ENCODE measurements around the gene CDKN1C.

CDKN1C gene

DNA sequence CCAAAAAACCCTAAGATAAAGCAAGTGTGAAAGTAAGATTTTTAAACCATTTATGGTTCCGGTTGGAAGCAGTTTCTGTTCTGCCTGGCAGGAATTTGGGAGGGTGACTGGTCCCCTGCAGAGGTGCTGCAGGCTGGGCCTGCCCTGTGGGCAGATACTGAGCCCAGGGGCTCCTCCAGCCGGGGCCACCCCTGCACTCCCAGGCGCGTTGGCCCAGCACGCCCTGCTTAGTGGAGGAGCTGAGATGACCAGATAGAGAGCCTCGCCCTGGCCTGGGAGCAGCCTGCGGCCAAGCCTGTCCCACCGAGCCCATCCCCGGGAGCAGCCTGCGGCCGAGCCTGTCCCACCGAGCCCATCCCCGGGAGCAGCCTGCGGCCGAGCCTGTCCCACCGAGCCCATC, 35.7 kb upstream of the CDKN1C start:
- no peaks in the 10 kb centered on the region for H3K27me3 ChIP-seq (ENCODE audit: control insufficient read depth, insufficient read depth, low read length)
- H3K9ac ChIP-seq (ENCODE audit: low read length): no peak overlapping the region
- no peak overlapping the region for H3K4me3 ChIP-seq (ENCODE audit: low read depth, low read length)
- no peaks in the 10 kb centered on the region; the same call in 1 of the 2 replicates for H3K4me1 ChIP-seq (ENCODE audit: control insufficient read depth, insufficient read depth, low read length)
- no peak overlapping the region for H3K27ac ChIP-seq (ENCODE audit: low read depth, low read length)
- H3K9me3 ChIP-seq (ENCODE audit: control insufficient read depth, insufficient read depth, low read depth, low read length): no peaks in the 10 kb centered on the region
- H3K36me3 ChIP-seq (ENCODE audit: control insufficient read depth, insufficient read depth, low read length): no peaks in the 10 kb centered on the region

DNA sequence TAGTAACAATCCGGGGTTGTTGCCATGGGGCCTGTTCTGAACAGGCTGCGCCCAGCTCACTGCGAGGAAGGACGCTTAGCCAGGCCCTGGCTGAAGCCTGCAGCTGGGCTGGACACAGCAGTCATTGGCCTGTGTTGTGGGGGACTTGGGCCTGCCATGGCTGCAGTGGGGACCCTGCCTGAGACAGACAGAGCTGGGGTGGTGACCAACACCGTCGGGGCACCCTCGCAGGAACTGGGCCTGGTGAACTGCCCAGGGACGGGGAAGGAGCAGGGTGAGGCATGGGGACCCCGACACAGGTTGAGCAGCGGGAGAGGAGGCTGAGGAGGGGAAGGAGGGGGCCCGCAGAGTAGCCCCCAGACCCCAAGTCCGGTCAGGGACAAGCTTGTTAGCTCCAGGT, 34.8 kb upstream of the CDKN1C start:
- Histone ChIP-seq H3K4me1 (ENCODE audit: control insufficient read depth, insufficient read depth, low read length) (no peaks in the 10 kb centered on the region; the same call in 1 of the 2 replicates), H3K36me3 (ENCODE audit: control insufficient read depth, insufficient read depth, low read length) (no peaks in the 10 kb centered on the region), H3K4me3 (ENCODE audit: low read depth, low read length) (no peak overlapping the region), H3K27me3 (ENCODE audit: control insufficient read depth, insufficient read depth, low read length) (no peaks in the 10 kb centered on the region), H3K9me3 (ENCODE audit: control insufficient read depth, insufficient read depth, low read depth, low read length) (no peaks in the 10 kb centered on the region), H3K9ac (ENCODE audit: low read length) (no peak overlapping the region), H3K27ac (ENCODE audit: low read depth, low read length) (no peak overlapping the region)

DNA sequence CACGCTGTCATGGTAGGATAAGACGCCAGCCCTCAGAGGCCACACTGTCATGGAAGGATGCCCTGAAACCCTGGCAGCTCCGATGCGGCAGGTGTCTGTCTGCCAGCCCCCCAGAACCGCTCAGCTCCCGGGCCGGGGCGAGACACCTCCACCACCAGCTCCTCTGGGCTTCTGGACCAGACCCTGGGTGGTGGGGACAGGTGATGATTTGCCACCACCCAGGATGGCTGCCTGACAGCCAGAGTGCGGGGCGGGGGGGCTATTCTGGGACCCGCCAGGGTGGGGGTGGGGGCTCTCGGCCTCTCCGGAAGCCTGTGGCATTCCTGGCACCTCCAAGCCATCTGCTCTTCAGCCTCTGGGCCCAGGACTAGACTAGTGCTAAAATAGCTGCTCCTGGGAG, 34.3 kb upstream of the CDKN1C start:
- Histone ChIP-seq H3K9me3 (ENCODE audit: control insufficient read depth, insufficient read depth, low read depth, low read length) (no peaks in the 10 kb centered on the region), H3K36me3 (ENCODE audit: control insufficient read depth, insufficient read depth, low read length) (no peaks in the 10 kb centered on the region), H3K4me1 (ENCODE audit: control insufficient read depth, insufficient read depth, low read length) (no peaks in the 10 kb centered on the region; the same call in 1 of the 2 replicates), H3K27ac (ENCODE audit: low read depth, low read length) (no peak overlapping the region), H3K9ac (ENCODE audit: low read length) (no peak overlapping the region), H3K27me3 (ENCODE audit: control insufficient read depth, insufficient read depth, low read length) (no peaks in the 10 kb centered on the region), H3K4me3 (ENCODE audit: low read depth, low read length) (no peak overlapping the region)

DNA sequence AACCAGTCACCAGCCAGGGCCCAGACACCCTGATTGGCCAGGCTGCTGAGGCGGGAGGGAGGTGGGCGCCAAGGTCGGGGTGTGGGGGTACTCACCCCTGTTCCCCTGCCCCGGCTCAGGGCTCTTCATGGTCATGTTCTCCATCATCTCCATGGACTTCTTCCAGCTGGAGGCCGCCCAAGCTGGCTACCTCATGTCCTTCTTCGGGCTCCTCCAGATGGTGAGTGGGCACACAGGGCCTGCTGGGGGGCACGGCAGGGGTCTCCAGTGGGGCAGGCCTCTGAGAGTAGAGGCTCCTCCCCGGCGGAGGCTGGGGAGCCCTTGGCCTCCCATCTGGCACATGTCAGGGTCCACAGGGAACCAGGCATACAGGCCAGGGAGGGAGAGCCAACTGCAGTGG, 33.6 kb upstream of the CDKN1C start:
- Histone ChIP-seq H3K9me3 (ENCODE audit: control insufficient read depth, insufficient read depth, low read depth, low read length) (no peaks in the 10 kb centered on the region), H3K27me3 (ENCODE audit: control insufficient read depth, insufficient read depth, low read length) (no peaks in the 10 kb centered on the region), H3K4me3 (ENCODE audit: low read depth, low read length) (no peak overlapping the region), H3K9ac (ENCODE audit: low read length) (no peak overlapping the region), H3K27ac (ENCODE audit: low read depth, low read length) (no peak overlapping the region), H3K36me3 (ENCODE audit: control insufficient read depth, insufficient read depth, low read length) (no peaks in the 10 kb centered on the region), H3K4me1 (ENCODE audit: control insufficient read depth, insufficient read depth, low read length) (peaks cover under 1% of the 10 kb centered on the region; the same call in 1 of the 2 replicates)

DNA sequence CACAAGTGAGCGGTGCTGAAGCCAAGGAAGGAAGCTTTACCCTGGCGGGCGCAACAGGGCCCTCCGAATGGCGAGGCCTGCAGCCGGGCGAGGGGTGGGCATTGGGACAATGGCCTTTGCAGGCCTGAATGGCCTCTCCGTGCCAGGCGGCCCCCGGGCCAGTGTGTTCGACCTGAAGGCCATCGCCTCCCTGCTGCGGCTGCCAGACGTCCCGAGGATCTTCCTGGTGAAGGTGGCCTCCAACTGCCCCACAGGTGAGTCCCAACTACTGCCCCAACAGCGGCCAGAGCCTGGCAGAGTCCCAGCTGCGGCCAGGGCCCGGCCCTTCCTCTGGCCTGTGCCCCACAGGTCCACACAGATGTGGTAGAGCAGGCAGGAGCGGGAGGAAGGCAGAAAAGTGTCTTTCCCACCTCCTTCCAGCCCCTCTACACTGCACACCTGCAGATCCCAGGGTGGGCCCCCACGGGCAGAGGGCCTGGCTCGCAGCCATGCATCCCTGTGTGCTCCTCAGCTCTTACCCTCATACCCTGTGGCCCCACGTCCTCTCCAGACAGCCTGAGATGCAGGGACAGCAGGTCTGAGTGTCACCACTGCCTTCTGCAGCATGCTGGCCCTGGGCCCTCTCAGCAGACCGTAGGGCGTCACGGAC, 32.4 kb upstream of the CDKN1C start:
- no peaks in the 10 kb centered on the region for H3K9me3 ChIP-seq (ENCODE audit: control insufficient read depth, insufficient read depth, low read depth, low read length)
- no peaks in the 10 kb centered on the region for H3K36me3 ChIP-seq (ENCODE audit: control insufficient read depth, insufficient read depth, low read length)
- no peak overlapping the region for H3K4me3 ChIP-seq (ENCODE audit: low read depth, low read length)
- no peak overlapping the region for H3K9ac ChIP-seq (ENCODE audit: low read length)
- H3K27ac ChIP-seq (ENCODE audit: low read depth, low read length): no peak overlapping the region
- peaks cover 12% of the 10 kb centered on the region for H3K4me1 ChIP-seq (ENCODE audit: control insufficient read depth, insufficient read depth, low read length)
- no peaks in the 10 kb centered on the region for H3K27me3 ChIP-seq (ENCODE audit: control insufficient read depth, insufficient read depth, low read length)

DNA sequence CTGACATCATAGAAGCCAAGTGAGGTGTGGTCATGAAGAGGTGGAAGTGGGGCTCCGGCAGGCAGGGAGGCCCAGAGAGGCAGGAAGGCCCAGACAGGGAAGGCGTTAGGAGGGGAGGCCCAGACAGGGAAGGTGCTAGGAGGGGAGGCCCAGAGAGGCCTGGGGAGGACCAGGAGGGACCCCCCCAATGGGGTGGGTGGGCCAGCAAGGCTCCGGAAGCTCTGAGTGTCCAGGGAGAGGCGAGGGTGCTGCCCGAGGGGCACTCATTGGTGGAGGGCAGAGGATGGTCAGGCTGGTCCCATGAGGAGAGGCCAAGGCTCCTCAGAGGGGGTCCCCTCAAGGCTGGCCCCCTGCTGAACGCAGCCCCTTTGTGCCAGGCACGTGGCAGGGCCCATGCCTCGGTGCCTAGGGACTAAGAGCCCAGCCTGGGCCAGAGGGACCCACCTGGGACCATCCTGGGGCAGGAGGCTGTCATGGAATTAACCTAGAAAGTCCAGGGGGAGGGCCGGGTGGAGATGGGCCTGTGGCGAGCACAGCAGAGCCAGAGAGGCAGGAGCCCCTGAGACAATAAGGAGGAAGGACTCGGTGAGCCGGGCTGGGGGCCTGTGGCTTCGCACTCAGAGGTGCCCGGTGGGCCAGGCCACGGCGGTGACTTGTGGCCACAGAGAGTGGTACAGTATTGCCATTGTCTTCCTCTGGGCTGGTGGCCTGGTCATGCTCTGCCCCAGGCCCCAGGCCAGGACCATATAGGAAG, 31.5 kb upstream of the CDKN1C start:
- no peak overlapping the region for H3K27ac ChIP-seq (ENCODE audit: low read depth, low read length)
- H3K4me1 ChIP-seq (ENCODE audit: control insufficient read depth, insufficient read depth, low read length): peaks cover 21% of the 10 kb centered on the region
- no peaks in the 10 kb centered on the region for H3K27me3 ChIP-seq (ENCODE audit: control insufficient read depth, insufficient read depth, low read length)
- H3K4me3 ChIP-seq (ENCODE audit: low read depth, low read length): no peak overlapping the region
- H3K9ac ChIP-seq (ENCODE audit: low read length): no peak overlapping the region
- H3K9me3 ChIP-seq (ENCODE audit: control insufficient read depth, insufficient read depth, low read depth, low read length): no peaks in the 10 kb centered on the region
- H3K36me3 ChIP-seq (ENCODE audit: control insufficient read depth, insufficient read depth, low read length): no peaks in the 10 kb centered on the region

DNA sequence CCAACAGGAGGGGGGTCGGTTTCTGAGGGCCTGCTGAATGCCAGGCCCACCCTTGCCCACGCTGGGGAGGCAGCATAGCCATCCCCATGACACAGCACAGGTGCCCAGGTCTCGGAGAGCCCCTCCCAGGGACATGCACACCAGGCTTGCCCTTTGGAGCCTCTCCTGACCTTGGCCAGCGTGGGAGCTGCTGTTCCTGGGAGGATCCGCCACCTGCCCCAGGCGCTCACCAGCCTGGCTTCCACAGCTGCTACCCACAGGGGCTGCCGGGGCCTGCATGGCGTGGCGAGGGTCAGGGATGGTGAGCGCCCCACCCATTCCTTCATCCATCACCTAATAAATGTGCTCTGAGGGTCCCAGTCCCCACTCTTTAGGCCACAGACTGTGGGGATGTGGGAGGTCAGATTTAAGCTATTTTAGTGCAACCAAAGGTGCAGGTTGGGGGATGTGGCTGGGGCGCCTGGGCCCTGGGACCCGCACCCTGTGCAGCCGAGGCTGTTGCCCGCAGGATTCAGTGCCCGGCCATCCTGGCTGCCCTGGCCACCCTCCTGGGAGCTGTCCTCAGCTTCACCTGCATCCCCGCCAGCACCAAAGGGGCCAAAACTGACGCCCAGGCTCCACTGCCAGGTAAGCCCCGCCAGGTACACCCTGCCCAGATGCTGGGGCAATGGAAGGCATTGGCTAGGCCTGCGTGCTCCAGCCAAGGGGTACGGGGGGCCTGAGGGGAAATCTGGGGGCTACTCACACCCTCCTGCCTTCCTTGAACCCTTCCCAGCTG, 30.7 kb upstream of the CDKN1C start:
- Histone ChIP-seq H3K27me3 (ENCODE audit: control insufficient read depth, insufficient read depth, low read length) (no peaks in the 10 kb centered on the region), H3K27ac (ENCODE audit: low read depth, low read length) (no peak overlapping the region)

DNA sequence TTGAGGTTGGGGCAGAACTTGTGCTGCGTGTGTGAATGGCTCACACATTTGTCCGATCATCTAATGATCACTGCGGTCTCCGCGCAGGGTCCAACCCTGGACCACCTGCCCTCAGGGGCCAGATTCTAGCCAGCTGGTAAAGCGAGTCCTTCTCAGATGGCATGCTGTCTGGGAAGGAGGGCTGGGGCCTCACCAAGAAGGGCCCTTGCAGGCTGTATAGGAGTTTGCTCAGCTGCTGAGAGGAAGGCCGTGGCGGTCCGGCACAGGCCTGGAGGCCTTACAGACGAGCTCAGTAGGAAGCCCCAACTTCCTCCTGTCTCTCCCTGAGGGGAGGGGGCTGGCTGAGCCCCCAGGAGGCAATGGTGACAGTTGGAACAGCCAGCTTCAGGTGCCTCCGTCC, 29.9 kb upstream of the CDKN1C start:
- Histone ChIP-seq H3K4me1 (ENCODE audit: control insufficient read depth, insufficient read depth, low read length) (peaks cover 27% of the 10 kb centered on the region), H3K27me3 (ENCODE audit: control insufficient read depth, insufficient read depth, low read length) (no peaks in the 10 kb centered on the region), H3K27ac (ENCODE audit: low read depth, low read length) (no peak overlapping the region), H3K9me3 (ENCODE audit: control insufficient read depth, insufficient read depth, low read depth, low read length) (no peaks in the 10 kb centered on the region), H3K9ac (ENCODE audit: low read length) (no peak overlapping the region), H3K36me3 (ENCODE audit: control insufficient read depth, insufficient read depth, low read length) (no peaks in the 10 kb centered on the region), H3K4me3 (ENCODE audit: low read depth, low read length) (no peak overlapping the region)

More for the DNA sequence above, 30.7 kb upstream of the CDKN1C start:
- Histone ChIP-seq H3K36me3 (ENCODE audit: control insufficient read depth, insufficient read depth, low read length) (no peaks in the 10 kb centered on the region), H3K9me3 (ENCODE audit: control insufficient read depth, insufficient read depth, low read depth, low read length) (no peaks in the 10 kb centered on the region), H3K4me1 (ENCODE audit: control insufficient read depth, insufficient read depth, low read length) (peaks cover 27% of the 10 kb centered on the region), H3K4me3 (ENCODE audit: low read depth, low read length) (no peak overlapping the region), H3K9ac (ENCODE audit: low read length) (no peak overlapping the region)

DNA sequence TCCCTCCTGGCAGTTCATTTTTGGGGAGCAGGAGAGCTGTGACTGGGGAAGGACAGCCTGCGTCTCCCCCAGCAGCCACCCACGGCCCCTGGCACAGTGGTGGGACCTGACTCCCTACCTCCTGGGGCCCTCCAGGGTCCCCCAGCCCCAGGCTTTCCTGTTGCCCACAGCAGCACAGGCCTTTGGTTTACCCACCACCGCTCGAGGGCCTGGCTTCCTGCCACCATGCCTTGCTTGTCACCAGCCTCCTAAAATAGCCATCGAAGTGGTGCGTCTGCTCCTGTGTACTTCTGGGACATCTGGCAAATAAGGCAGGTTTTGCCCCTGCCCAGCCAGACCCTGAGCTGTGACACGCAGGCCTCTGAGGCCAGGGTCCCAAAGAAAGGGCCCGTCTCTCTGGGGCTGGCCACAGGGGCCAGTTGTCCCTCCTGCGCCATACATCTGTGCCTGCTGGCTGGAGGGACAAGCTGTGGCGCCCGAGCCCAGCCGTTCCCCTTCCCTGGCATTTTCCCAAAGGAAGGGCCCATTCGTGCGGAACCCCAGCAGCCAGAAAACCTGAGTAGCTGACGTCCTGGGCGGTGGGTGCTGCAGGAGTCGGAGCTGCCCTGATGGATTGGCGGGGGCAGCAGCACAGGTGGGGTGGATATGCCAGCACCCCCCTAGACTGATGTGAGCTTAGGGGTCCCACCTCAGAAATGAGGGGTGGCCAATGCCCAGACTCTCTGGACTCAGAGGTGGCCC, 29.1 kb upstream of the CDKN1C start:
- peaks cover 27% of the 10 kb centered on the region for H3K4me1 ChIP-seq (ENCODE audit: control insufficient read depth, insufficient read depth, low read length)
- no peaks in the 10 kb centered on the region for H3K27me3 ChIP-seq (ENCODE audit: control insufficient read depth, insufficient read depth, low read length)
- H3K9ac ChIP-seq (ENCODE audit: low read length): no peak overlapping the region
- no peaks in the 10 kb centered on the region for H3K9me3 ChIP-seq (ENCODE audit: control insufficient read depth, insufficient read depth, low read depth, low read length)
- no peak overlapping the region for H3K27ac ChIP-seq (ENCODE audit: low read depth, low read length)
- H3K36me3 ChIP-seq (ENCODE audit: control insufficient read depth, insufficient read depth, low read length): no peaks in the 10 kb centered on the region
- no peak overlapping the region for H3K4me3 ChIP-seq (ENCODE audit: low read depth, low read length)

DNA sequence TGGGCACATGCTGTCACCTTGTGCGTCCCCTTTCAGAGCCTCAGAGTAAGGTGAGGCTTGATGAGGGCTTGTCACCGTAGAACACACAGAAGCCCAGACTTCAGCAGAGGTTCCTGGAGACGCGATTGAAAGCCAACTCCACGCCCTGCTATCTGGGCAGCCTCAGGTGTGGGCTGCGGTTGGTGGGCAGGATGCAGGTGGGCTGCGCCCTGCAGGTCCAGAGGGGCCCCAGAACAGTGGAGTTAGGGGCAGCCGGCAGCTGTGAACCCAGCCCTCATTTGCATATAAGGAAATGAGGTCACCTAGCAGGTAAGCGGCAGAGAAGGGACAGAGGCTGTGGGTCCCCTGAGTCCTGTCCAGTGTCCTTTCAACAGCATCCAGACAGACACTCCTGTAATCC, 28.2 kb upstream of the CDKN1C start:
- Histone ChIP-seq H3K4me1 (ENCODE audit: control insufficient read depth, insufficient read depth, low read length) (peaks cover 27% of the 10 kb centered on the region), H3K9me3 (ENCODE audit: control insufficient read depth, insufficient read depth, low read depth, low read length) (no peaks in the 10 kb centered on the region), H3K9ac (ENCODE audit: low read length) (no peak overlapping the region), H3K27ac (ENCODE audit: low read depth, low read length) (no peak overlapping the region), H3K36me3 (ENCODE audit: control insufficient read depth, insufficient read depth, low read length) (no peaks in the 10 kb centered on the region), H3K4me3 (ENCODE audit: low read depth, low read length) (no peak overlapping the region), H3K27me3 (ENCODE audit: control insufficient read depth, insufficient read depth, low read length) (no peaks in the 10 kb centered on the region)

All from HUES6 (cell line).